Caco-2 (cell line): Measurements from ENCODE around the gene PROCR. TPM values are rescaled to one million over a fixed set of nuclear protein-coding genes. Genes with fewer than 3 reads are reported as not detected.
A peak's percentile ranks its signal among the peaks of the same experiment; 100 is the strongest.

Experiments
- BruUV-seq: library from RNA; stranded (reverse); fragments of 400-500 nt; replicated peaks from 2 replicates; lab custom pipeline; 2021; lab: Mats Ljungman, UMichigan
- CTCF ChIA-PET: fragments of 300-600 bp; sonication (Branson Sonifier 250); formaldehyde crosslinking; loops from one replicate; lab custom pipeline; 2022; ENCODE audit warnings: antibody characterized with exemption; lab: Charles Lee
- POLR2A ChIA-PET: fragments of 300-600 bp; sonication (Branson Sonifier 250); formaldehyde crosslinking; loops from one replicate; lab custom pipeline; 2022; ENCODE audit warnings: antibody characterized with exemption; lab: Charles Lee
- DNase-seq, 2 experiments: peaks; one replicate each; pipeline versions ENCODE4 v3.0.0 to v3.0.0-alpha.2; 2020 to 2022
- H3K27me3 ChIP-seq: replicated peaks from 2 replicates; pipeline ENCODE4 v1.6.0; 2011; ENCODE audit warnings: low read length; ENCODE audit not compliant: control insufficient read depth, insufficient read depth
- H3K36me3 ChIP-seq: 2 replicates; pipeline ENCODE4 v1.5.1; 2011; ENCODE audit warnings: low read length; ENCODE audit not compliant: control insufficient read depth, insufficient read depth
- H3K4me1 ChIP-seq: fragments of 250-450 bp; sonication (Bioruptor Pico); 2 replicates; pipeline ENCODE4 v1.5.1; 2020; ENCODE audit warnings: mild to moderate bottlenecking
- H3K4me3 ChIP-seq: 2 replicates; pipeline ENCODE4 v1.5.1; 2011; ENCODE audit warnings: low read depth, mild to moderate bottlenecking, control low read depth, low read length
- H3K9me3 ChIP-seq: fragments of 250-450 bp; sonication (Bioruptor Pico); 2 replicates; pipeline ENCODE4 v1.5.1; 2020; ENCODE audit warnings: mild to moderate bottlenecking, moderate library complexity
- H3K27ac Mint-ChIP-seq: one replicate; pipeline ENCODE4 v1.8.0; 2022; ENCODE audit warnings: mixed read lengths; ENCODE audit not compliant: unreplicated experiment
- H3K27me3 Mint-ChIP-seq: one replicate; pipeline ENCODE4 v1.8.0; 2022; ENCODE audit warnings: mixed read lengths; ENCODE audit not compliant: insufficient read depth, unreplicated experiment
- H3K36me3 Mint-ChIP-seq: one replicate; pipeline ENCODE4 v1.8.0; 2022; ENCODE audit warnings: mild to moderate bottlenecking, mixed read lengths; ENCODE audit not compliant: insufficient read depth, unreplicated experiment
- H3K4me1 Mint-ChIP-seq: one replicate; pipeline ENCODE4 v1.8.0; 2022; ENCODE audit warnings: low read depth, mixed read lengths; ENCODE audit not compliant: unreplicated experiment
- H3K4me3 Mint-ChIP-seq: one replicate; pipeline ENCODE4 v1.8.0; 2022; ENCODE audit warnings: mild to moderate bottlenecking, moderate library complexity, mixed read lengths; ENCODE audit not compliant: unreplicated experiment
- H3K9me3 Mint-ChIP-seq: one replicate; pipeline ENCODE4 v1.8.0; 2022; ENCODE audit warnings: mixed read lengths; ENCODE audit not compliant: unreplicated experiment
- CTCF ChIP-seq, 2 experiments: fragments of 200-600 bp in 1 of 2; IDR thresholded peaks; 1 replicate in 1 of 2; 2 replicates in 1 of 2; pipeline versions ENCODE4 v1.5.1 to v1.8.0; 2011 to 2022; ENCODE audit warnings: antibody characterized with exemption in 1 of 2, control low read depth in 1 of 2, inconsistent platforms in 1 of 2, low read depth in 1 of 2, low read length in 1 of 2, mild to moderate bottlenecking in 1 of 2, moderate library complexity in 1 of 2; ENCODE audit not compliant: insufficient read depth in 1 of 2, severe bottlenecking in 1 of 2, unreplicated experiment in 1 of 2
- intact Hi-C: fragments of 100-400 bp; cut with micrococcal nuclease; formaldehyde crosslinking; loops from one replicate; pipeline ENCODE4 v1.10.0; 2022; ENCODE audit not compliant: unreplicated experiment
- total RNA-seq: library from RNA; stranded (reverse); gene quantifications from 2 replicates; pipeline ENCODE4 v1.2.3, GENCODE V29; 2022

The PROCR gene
- total RNA-seq, 1 experiment from 2014 or later = 4.0 TPM

- H3K4me3 ChIP-seq = no peak overlapping the region
- ChIA-PET POLR2A (interaction anchor here (0.6 kb wide), 1 partner anchor 585 kb away, joined by 5 read pairs; no protein-coding TSS in a partner anchor), CTCF (interaction anchor here (0.6 to 4.4 kb wide), 2 partner anchors 80 to 128 kb away, joined by 4 to 27 read pairs; no protein-coding TSS in a partner anchor)
- H3K9me3 ChIP-seq = no peaks in the 10 kb centered on the region
- no peak for TF ChIP-seq CTCF (IDR thresholded peaks at IDR 0.05; ENCODE audit: insufficient read depth in 1 of 2, low read depth in 1 of 2, low read length in 1 of 2, severe bottlenecking in 1 of 2, unreplicated experiment in 1 of 2)
- Mint-ChIP-seq H3K4me1 (no peaks in the 10 kb centered on the region), H3K36me3 (no peaks in the 10 kb centered on the region), H3K27ac (no peak overlapping the region), H3K4me3 (no peak overlapping the region), H3K9me3 (peaks cover 8% of the 10 kb centered on the region), H3K27me3 (peaks cover 15% of the 10 kb centered on the region)
- intact Hi-C loops = no loop called here
- H3K4me1 ChIP-seq = peaks cover 12% of the 10 kb centered on the region
- no TSS peak for BruUV-seq
- H3K27me3 ChIP-seq = peaks cover 4% of the 10 kb centered on the region; the same call in 1 of the 2 replicates
- DNase-seq = no peak
- H3K36me3 ChIP-seq = no peaks in the 10 kb centered on the region
These were observed 52.7 kb downstream of the PROCR start for GRCh38 chr20:35224536-35224935.

GRCh38 chr20:35225319-35226125, 53.6 kb downstream of the PROCR start:
- Mint-ChIP-seq H3K27me3 (peaks cover 15% of the 10 kb centered on the region), H3K9me3 (peaks cover 8% of the 10 kb centered on the region), H3K27ac (no peak overlapping the region), H3K4me3 (peak overlapping the region; percentile 56), H3K4me1 (no peaks in the 10 kb centered on the region), H3K36me3 (no peaks in the 10 kb centered on the region)
- DNase-seq = no peak
- Histone ChIP-seq H3K27me3 (peaks cover 4% of the 10 kb centered on the region; the same call in 1 of the 2 replicates), H3K36me3 (no peaks in the 10 kb centered on the region), H3K9me3 (no peaks in the 10 kb centered on the region), H3K4me1 (peaks cover 12% of the 10 kb centered on the region), H3K4me3 (no peak overlapping the region; the same call in 1 of the 2 replicates)
- intact Hi-C loops = no loop called here
- TF ChIP-seq CTCF (IDR thresholded peaks at IDR 0.05; ENCODE audit: insufficient read depth in 1 of 2, low read depth in 1 of 2, low read length in 1 of 2, severe bottlenecking in 1 of 2, unreplicated experiment in 1 of 2) = no peak
- BruUV-seq = no TSS peak
- ChIA-PET POLR2A (interaction anchor here (0.6 to 0.9 kb wide), 2 partner anchors 16 to 39 kb away, joined by 4 read pairs; no protein-coding TSS in a partner anchor), CTCF (interaction anchor here (0.8 to 4.4 kb wide), 4 partner anchors 38 to 104 kb away, joined by 3 to 37 read pairs (median 15); partner anchors contain the start of gene EDEM2)

- DNase-seq = peak in 1 of 2 experiments; percentile 30
- ChIA-PET POLR2A (interaction anchor here (0.5 to 1.4 kb wide), 4 partner anchors 15 to 56 kb away, joined by 3 to 7 read pairs (median 4); no protein-coding TSS in a partner anchor), CTCF (interaction anchor here (0.5 to 4.4 kb wide), 6 partner anchors 38 to 103 kb away, joined by 3 to 37 read pairs (median 3); partner anchors contain the start of gene EDEM2)
- Mint-ChIP-seq H3K4me1 (no peaks in the 10 kb centered on the region), H3K4me3 (peak within 1 kb of the TSS; percentile 70), H3K36me3 (no peaks in the 10 kb centered on the region), H3K9me3 (peaks cover 8% of the 10 kb centered on the region), H3K27ac (no peak within 1 kb of the TSS), H3K27me3 (peaks cover 15% of the 10 kb centered on the region)
- Histone ChIP-seq H3K4me3 (peak within 1 kb of the TSS; percentile 45), H3K36me3 (no peaks in the 10 kb centered on the region), H3K9me3 (no peaks in the 10 kb centered on the region), H3K27me3 (peaks cover 4% of the 10 kb centered on the region; the same call in 1 of the 2 replicates), H3K4me1 (peaks cover 12% of the 10 kb centered on the region)
- BruUV-seq = no TSS peak
- no peak for TF ChIP-seq CTCF (IDR thresholded peaks at IDR 0.05; ENCODE audit: insufficient read depth in 1 of 2, low read depth in 1 of 2, low read length in 1 of 2, severe bottlenecking in 1 of 2, unreplicated experiment in 1 of 2)
- intact Hi-C loops = no loop called here
These were observed 54.4 kb downstream of the PROCR start, which contains the start of gene MMP24 for GRCh38 chr20:35226126-35226883. Gene MMP24 (plus strand): TSS chr20:35226690. CDS start chr20:35226739, 49 bp downstream.
